C4-2B (cell line): ENCODE results near the gene YIPF2.
A peak's percentile ranks its signal among the peaks of the same experiment; 100 is the strongest.
"Not testable (repeated sequence)": the region's sequence is repeated elsewhere in the genome, so short reads cannot be mapped to it uniquely, and the experiment has no call there.

Experiments
- H3K27ac ChIP-seq: fragments of 450-650 bp; 2 replicates; pipeline ENCODE4 v1.5.1; 2017
- ZFX ChIP-seq: fragments of 450-650 bp; IDR thresholded peaks from 2 replicates; pipeline ENCODE4 v1.6.1; 2017
- TF ChIP-seq, protein P1 (sequence below): fragments of 450-650 bp; conservative IDR thresholded peaks from 2 replicates; pipeline ENCODE4 v1.5.1; 2017; ENCODE audit warnings: mild to moderate bottlenecking

Gene YIPF2

DNA sequence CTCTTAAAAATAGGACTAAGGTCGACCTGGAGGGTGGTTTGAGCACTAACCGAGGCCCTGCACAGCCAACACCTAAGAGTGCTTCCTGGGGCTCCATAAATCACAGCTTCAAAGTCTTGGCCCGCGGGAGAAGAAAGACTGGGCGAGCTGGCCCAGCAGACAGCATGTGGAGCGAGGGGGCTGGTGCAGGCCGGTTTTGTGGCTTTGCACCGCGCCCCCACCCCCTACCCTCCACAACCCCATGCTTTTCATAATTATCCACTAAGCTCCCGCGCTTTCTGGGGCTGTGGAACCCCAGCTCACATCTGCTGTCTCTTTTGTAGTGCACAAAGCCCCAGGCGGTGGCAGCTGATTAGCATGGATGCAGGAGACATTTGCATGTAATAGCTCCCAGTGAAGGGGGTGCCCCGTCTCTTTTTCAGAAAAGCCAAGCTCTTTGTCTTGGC is 40.0 kb downstream of the YIPF2 start:
- no peak overlapping the region for H3K27ac ChIP-seq
- no peak for TF ChIP-seq ZFX
- TF ChIP-seq, protein P1, sequence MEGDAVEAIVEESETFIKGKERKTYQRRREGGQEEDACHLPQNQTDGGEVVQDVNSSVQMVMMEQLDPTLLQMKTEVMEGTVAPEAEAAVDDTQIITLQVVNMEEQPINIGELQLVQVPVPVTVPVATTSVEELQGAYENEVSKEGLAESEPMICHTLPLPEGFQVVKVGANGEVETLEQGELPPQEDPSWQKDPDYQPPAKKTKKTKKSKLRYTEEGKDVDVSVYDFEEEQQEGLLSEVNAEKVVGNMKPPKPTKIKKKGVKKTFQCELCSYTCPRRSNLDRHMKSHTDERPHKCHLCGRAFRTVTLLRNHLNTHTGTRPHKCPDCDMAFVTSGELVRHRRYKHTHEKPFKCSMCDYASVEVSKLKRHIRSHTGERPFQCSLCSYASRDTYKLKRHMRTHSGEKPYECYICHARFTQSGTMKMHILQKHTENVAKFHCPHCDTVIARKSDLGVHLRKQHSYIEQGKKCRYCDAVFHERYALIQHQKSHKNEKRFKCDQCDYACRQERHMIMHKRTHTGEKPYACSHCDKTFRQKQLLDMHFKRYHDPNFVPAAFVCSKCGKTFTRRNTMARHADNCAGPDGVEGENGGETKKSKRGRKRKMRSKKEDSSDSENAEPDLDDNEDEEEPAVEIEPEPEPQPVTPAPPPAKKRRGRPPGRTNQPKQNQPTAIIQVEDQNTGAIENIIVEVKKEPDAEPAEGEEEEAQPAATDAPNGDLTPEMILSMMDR, result no peak

DNA sequence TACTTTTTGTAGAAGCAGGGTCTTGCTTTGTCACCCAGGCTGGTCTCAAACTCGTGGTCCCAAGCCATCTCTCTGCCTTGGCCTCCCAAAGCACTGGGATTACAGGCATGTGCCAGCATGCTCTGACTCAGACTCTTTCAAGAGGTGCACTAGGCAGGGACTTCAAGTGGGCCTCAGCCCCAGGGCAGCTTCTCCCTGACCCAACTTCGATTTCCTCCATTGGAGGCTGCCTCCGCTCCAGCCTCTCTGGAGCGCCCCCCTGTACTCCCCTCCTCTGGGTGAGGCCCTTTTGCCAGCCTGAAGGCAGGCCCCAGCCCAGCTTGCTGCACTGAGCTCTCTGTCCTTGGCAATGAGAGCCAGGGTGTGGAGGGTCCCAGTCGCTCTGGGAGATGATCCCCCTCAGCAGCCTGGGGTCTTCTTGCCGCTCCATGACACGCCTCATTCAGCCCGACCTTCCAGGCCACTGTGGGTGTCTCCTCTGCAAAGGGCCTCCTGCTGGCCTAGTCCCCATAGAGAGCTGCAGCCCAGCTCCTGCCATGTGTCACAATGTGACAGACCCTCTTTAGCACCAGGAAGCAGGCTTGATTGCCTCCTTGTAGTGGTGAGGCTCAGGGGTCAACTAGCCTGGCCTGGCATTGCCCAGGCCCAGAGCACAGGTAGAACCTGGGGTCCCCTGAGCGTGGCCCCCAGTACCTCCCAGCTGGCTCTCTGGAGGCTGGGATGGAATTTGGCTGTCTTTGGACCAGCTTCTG is 40.6 kb downstream of the YIPF2 start:
- no peak overlapping the region for H3K27ac ChIP-seq
- TF ChIP-seq, protein P1, result no peak
- TF ChIP-seq ZFX, result no peak

DNA sequence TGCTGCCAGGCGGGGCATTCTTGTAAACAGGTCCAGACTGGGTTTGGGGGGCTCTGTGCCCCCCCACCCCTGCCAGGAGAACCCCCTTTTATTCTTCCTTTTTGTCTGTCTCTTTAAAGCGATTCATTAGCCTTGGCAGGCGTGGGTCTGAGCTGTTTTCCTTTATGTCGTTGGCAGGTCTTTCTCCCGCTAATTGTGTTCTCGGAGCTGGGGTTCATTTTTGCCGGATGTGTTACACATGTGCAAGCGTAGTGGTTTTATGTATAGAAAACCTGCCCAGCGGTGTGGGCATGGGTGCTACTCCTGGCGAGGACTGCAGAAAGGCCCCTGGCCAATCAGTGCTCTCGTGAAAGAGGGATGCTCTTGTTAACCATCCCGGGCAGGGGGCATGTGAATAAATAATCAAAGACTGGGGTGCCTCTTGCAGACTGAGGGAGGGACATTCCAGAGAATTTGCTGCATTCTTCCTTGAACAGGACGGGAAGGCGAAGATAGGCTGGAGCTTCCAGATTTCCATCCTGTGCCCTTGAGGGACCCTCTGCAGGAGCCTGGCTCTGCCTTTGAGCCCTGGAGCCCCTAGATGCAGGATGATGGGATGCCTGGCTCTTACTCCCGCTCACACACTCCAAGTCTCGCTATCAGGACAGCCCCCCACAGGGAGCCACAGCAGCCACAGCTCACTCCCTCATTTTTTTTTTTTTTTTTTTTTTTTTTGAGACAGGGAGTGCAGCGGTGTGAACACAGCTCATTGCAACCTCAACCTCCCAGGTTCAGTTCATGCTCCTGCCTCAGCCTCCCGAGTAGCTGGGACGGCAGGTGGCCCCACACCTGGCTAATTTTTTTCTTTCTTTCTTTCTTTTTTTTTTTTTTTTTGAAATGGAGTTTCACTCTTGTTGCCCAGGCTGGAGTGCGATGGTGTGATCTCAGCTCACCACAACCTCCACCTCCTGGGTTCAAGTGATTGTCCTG is 43.0 kb downstream of the YIPF2 start:
- H3K27ac ChIP-seq, result no peak overlapping the region
- TF ChIP-seq, protein P1, result no peak
- no peak for TF ChIP-seq ZFX

DNA sequence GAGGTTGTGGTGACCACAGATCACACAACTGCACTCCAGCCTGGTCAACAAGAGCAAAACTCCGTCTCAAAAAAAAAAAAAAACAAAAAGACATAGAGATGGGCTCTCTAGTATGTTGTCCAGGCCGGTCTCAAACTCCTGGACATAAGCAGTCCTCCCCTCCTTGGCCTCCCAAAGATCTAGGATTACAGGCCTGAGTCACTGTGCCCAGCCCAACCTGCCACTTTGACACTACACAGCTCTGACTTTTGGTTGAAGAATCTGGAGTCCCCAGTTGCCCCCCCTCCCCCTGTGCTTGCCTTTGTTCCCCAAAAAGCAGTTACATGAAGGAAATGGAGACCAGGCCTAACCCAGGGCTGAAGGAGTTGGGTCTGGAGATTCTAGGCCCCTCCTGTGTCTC is 44.2 kb downstream of the YIPF2 start:
- no peak overlapping the region for H3K27ac ChIP-seq
- TF ChIP-seq ZFX, result no peak
- TF ChIP-seq, protein P1, result no peak

DNA sequence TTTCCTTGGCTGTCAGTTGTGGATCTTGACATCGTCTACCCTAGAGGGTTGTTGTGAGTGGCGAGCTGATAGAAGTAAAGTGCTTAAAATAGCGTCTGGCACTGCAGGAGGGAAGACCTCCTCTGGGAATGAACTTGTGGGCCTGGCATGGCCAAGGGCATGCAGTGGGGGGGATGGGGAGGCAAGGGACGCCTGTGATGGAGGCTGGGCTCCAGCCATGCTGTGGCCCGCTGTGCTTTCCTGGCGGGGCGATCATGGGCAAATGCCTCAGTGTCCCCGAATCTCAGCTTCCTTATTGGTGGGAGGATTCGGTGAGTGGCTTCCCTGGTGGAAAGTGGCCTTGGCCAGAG is 46.4 kb downstream of the YIPF2 start:
- H3K27ac ChIP-seq, result no peak overlapping the region
- TF ChIP-seq, protein P1, result no peak
- no peak for TF ChIP-seq ZFX

DNA sequence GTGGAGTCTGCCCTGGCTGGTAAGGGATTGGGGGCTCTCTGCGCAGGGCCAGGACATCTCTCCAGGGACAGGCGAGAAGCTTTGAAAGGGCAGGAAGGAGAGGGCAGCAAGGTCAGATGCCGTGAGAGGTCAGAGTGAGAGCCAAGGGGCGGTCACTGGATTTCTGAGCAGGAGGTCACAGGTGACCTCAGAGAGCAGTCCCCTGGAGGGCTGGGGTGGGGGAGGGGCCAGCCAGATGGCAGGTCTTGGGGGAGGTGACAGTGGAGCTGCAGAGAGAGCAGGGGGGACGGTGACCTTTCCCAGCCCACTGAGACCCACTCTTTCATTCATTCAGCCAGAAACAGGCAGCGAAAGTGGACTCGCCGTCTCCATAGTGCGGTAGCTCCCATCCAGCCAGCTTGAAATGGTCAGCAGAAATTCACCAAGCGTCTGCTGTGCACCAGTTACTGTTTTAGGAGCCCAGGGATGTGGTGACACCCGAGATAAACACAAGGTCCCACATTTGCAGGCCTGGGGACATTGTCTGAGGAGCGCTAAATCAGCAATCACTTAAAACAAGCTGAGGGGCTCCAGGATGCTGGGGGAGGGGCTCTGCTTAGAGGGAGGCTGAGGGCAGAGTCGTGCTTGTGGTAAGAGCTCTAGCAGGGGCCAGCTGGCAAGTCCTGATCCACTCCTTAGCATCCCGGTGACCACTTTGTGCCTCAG is 46.9 kb downstream of the YIPF2 start:
- no peak overlapping the region for H3K27ac ChIP-seq
- TF ChIP-seq, protein P1, result no peak
- TF ChIP-seq ZFX, result no peak

DNA sequence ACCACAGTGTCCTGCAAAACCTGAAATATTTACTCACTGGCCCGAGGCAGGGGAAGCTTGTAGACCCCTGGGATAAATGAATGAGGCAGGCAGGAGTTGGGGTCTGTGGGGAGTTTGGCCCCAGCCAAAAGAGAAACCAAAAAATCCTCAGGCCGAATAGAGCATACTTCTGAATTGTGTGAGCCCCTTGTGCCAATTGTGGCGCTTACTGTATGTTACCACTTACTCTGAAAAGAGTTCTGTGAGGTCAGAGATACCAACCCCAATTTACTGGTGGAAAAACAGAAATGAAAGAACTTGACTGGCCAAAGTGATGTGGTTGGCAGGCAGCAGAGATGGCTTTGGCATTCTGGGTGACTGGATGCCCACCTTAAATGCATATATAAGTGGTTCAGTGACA is 50.2 kb downstream of the YIPF2 start:
- TF ChIP-seq, protein P1, result no peak
- no peak for TF ChIP-seq ZFX
- peak overlapping the region; percentile 53 for H3K27ac ChIP-seq

DNA sequence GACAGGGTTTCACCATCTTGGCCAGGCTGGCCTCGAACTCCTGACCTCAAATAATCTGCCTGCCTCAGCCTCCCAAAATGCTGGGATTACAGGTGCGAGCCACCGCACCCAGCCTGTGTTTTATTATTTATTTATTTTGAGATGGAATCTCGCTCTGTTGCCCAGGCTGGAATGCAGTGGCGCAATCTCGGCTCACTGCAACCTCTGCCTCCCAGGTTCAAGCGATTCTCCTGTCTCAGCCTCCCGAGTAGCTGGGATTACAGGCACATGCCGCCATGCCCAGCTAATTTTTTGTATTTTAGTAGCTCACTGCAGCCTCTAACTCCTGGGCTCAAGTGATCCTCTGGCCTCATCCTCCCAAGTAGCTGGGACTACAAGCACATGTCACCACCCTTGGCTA is 50.8 kb downstream of the YIPF2 start:
- not testable (repeated sequence) for H3K27ac ChIP-seq
